ENCODE results near the gene RAB36.

RAB36 gene

GRCh38 chr22:23182309-23183060 lies 37.2 kb downstream of the RAB36 start:
- DNase-seq (ENCODE audit: low read depth): no peak

DNA sequence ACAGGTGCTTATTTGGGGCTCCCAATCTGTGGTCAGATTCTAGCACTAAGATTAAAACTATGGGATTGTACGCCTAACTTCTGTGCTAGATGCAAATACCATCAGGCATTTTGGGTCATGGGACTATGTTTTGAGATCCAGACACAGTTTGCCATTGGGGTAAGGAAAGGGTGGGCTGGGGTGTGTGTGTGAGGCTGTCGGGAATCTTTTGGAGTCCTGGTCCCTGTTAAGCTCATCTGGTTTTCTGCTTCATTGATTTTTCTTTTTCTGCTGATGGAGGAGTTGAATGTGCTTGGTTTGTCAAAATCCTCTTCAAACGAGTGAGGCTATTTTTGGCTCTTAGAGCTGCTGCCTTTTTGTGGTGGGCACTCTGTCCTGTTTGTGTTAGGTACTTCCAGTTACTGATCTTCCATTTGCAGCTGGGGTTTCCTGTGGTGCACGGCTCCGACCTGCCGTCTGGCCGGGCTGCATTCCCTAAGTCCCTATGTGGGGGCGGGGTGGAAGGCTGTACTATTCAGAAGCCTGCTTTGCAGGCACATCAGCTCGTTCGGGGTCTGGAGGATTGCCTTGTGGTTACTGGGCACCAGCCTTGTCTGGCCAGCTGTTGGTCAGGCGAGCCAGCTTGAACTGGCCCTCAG lies 37.9 kb downstream of the RAB36 start:
- DNase-seq (ENCODE audit: low read depth): no peak

DNA sequence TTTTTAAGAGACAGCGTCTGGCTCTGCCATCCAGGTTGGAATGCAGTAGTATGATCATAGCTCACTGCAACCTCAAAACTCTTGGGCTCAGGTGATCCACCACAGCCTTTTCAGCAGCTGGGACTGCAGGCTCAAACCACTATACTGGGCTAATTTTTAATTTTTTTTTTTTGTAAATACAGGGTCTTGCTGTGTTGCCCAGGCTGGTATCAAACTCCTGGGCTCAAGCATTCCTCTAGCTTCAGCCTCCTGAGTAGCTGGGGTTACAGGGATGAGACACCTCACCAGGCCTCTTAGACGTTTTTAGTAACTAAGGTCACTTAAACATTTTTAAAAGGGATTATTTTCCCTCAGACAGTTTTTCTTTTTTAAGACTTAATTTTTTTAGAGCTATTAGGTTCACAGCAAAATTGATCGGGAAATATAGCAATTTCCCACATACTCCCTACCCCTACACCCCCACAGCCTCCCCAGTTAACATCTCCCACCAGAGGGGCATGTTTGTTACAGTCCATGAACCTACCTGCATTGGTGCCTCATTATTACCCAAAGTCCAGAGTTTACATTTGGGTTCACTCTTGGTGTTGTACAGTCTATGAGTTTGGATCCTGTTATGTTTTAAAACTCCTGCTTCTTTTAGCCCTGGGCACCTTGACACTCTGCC lies 39.0 kb downstream of the RAB36 start:
- no peak for DNase-seq (ENCODE audit: low read depth)

GRCh38 chr22:23184764-23185113 lies 39.5 kb downstream of the RAB36 start:
- DNase-seq (ENCODE audit: low read depth): no peak

DNA sequence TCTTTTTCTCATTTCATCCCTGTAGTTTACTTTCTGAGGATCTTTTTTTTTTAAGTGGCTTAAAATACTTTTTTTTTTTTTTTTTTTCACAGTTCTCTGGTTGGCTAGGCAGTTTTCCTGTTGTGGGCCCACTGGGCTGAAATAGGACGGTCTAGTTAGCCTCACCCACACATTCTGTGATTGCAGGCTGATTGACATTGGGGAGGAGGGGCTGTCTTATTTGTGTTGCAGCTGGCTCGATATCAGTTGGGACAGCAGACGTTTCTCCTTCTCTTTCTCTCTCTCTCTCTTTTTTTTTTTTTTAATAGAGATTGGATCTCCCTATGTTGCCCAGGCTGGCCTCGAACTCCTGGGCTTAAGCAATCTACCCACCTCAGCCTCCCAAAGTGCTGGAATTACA lies 41.9 kb downstream of the RAB36 start:
- no peak for DNase-seq (ENCODE audit: low read depth)

GRCh38 chr22:23187871-23188700 lies 42.8 kb downstream of the RAB36 start:
- DNase-seq (ENCODE audit: low read depth): no peak

DNA sequence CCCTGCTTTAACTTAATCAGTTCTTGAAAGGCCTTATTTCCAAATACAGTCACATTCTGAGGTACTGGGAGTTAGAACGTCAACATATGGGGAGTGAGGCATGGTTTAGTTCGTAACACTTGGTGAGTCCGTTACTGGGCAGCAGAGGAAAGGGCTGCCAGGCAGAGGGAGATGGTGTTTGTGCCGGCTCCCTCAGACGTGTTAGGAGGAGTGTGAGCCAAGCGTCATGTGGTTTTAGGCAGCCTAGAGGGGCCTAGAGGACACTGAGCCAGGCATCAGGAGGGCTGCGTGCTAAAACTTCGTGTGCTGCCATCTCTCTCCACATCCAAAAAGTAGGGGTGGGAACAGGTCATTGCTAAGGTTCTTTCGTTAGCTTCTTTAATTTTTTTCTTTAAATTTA lies 45.2 kb downstream of the RAB36 start:
- no peak for DNase-seq (ENCODE audit: low read depth)

DNA sequence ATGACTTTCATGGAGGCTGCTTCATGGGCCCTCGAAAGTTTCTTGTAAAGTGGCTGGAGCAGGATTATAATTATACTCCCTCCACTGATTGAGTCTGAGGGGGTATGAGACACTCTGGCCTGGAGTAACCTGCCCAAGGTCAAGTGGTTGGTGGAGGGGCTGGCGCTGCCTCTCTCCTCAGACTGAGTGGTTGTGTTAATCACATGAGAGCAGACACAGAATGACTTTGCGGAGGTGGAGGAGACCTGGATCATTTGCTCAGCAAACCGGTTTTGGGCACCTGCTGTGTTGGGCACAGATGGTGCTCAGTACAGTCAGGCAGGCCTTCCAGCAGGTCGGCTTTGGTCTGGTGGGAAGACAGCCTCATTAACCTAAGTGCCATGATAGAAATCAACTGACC lies 46.9 kb downstream of the RAB36 start:
- no peak for DNase-seq (ENCODE audit: low read depth)

DNA sequence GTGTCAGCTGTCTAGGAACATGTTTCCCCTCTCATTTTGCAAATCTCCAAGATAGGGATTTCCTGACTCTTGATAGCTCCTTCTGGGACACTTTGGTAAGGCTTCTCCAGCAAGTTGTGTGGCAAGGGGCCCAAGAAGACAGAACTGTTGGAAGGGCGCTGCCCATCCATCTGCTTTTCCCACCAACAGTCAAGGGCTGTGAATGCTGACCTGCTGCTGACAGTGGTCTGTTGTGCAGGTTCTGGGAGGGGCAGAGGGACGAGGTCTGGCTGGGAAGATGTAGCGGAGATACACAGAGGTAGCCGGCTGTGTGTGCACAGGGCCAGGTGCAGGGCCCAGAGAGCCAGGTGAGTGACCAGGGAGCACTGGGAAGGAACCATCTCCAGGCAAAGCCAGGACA lies 47.3 kb downstream of the RAB36 start:
- DNase-seq (ENCODE audit: low read depth): no peak

- no peak for DNase-seq (ENCODE audit: low read depth)
These were observed 48.0 kb downstream of the RAB36 start for GRCh38 chr22:23193196-23193827.

GRCh38 chr22:23193882-23194281 lies 48.6 kb downstream of the RAB36 start:
- DNase-seq (ENCODE audit: low read depth): no peak

- DNase-seq (ENCODE audit: low read depth): no peak
These were observed 50.9 kb downstream of the RAB36 start for GRCh38 chr22:23196165-23196564.

DNA sequence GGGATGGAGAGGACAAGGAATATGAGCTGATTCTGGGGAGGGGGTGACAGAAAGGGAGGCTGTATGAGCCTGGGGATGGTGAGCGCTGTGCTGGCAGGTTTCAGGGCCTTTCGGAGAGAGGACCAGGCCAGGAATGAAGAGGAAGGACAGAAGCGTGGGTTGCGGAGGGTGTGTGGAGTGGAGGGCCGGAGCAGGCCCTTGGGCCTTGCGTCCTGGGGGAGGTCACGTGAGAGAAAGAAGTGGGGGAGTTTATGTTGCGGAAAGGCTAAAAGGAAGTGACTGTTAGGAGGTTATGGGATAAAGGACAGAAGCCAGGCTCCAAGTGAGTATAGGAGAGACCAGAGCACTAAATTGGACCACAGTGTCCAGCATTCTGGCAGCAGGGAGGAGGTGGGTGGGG lies 52.6 kb downstream of the RAB36 start:
- no peak for DNase-seq (ENCODE audit: low read depth)

DNA sequence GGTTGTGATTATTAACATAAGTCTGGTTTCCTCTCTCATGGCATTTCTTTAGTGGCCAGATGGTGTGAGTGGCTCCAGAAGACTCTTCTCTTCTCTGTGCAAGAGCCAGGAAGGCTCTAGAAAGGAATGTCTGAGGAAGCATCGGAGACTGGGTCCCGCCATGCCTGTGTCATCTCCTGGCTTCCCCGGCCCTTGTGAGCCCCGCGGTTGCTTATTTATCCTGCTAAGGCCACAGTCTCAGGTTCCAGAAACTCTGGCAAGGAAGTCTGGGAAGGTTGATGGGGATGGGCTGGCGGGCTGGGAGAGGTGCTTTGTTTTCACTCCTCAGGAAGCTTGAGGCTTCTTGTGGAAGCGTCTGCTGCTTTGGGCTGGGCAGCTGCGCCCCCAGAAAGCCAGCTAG lies 53.9 kb downstream of the RAB36 start:
- no peak for DNase-seq (ENCODE audit: low read depth)

- no peak for DNase-seq (ENCODE audit: low read depth)
These were observed 55.6 kb downstream of the RAB36 start for GRCh38 chr22:23200898-23201297.

- DNase-seq (ENCODE audit: low read depth): no peak
These were observed 57.7 kb downstream of the RAB36 start for GRCh38 chr22:23202812-23203451.

- no peak for DNase-seq (ENCODE audit: low read depth)
These were observed 58.3 kb downstream of the RAB36 start for GRCh38 chr22:23203452-23204124.

GRCh38 chr22:23204125-23204488 lies 58.8 kb downstream of the RAB36 start:
- DNase-seq (ENCODE audit: low read depth): no peak

- DNase-seq (ENCODE audit: low read depth): no peak
These were observed 59.4 kb downstream of the RAB36 start for GRCh38 chr22:23204541-23205157.

DNA sequence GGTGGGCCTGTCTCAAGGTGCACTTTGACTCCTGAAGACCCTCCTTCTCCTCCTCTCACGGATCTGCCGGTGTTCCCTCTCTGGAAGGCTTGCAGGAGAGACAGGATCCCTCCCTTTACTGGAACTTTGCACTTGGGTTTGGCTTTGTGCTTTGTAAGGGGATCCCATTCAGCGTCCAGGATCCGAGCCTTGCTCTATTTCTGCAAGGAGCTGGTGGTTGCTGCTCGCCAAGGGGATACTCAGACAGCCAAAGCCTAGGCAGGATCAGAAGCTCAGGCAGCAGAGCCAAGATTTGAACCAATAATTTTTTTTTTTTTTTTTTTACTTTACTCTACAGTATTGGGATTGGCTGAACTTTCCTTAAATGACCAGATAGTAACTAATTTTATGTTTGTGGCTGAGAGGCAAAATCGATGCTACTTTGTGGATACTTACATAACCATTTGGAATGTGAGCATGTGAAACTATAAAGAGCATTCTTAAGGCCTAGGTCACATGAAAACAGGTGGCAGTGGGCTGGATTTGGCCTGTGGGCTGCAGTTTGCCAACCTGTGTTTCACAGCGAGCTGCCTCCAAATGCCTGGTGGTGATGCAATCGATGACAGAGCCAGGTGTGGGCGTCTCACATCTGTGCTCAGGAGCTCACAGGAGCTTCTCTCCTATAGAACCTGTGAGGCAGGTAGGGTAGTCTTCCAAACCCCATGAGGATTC lies 60.2 kb downstream of the RAB36 start:
- DNase-seq (ENCODE audit: low read depth): no peak

Measured in GM04504 (cell line).